Stimulated activated memory B cell treated with anti-CD40 and anti-IgM and Interleukin-4, amounts not matched to agents 10 μg/mL and 1 μg/mL and 100 μg/mL, for 72 hours (primary cell): ENCODE measurements around the gene TRIM52.

Source experiments
- ATAC-seq: fragments of 150-1000 bp; cut with Tn5 transposase; 2 replicates; pipeline ENCODE4 v1.10.0; 2021
- H3K27ac Mint-ChIP-seq: one replicate; pipeline ENCODE4 v1.8.0; 2022; ENCODE audit warnings: mild to moderate bottlenecking, mixed read lengths
- H3K27me3 Mint-ChIP-seq: one replicate; pipeline ENCODE4 v1.8.0; 2022; ENCODE audit warnings: mixed read lengths
- H3K36me3 Mint-ChIP-seq: one replicate; pipeline ENCODE4 v1.8.0; 2022; ENCODE audit warnings: mixed read lengths
- H3K4me1 Mint-ChIP-seq: one replicate; pipeline ENCODE4 v1.8.0; 2022; ENCODE audit warnings: mixed read lengths
- H3K4me3 Mint-ChIP-seq: one replicate; pipeline ENCODE4 v1.8.0; 2022; ENCODE audit warnings: mild to moderate bottlenecking, moderate library complexity, mixed read lengths
- H3K9me3 Mint-ChIP-seq: one replicate; pipeline ENCODE4 v1.8.0; 2022; ENCODE audit warnings: mixed read lengths

TRIM52 gene

DNA sequence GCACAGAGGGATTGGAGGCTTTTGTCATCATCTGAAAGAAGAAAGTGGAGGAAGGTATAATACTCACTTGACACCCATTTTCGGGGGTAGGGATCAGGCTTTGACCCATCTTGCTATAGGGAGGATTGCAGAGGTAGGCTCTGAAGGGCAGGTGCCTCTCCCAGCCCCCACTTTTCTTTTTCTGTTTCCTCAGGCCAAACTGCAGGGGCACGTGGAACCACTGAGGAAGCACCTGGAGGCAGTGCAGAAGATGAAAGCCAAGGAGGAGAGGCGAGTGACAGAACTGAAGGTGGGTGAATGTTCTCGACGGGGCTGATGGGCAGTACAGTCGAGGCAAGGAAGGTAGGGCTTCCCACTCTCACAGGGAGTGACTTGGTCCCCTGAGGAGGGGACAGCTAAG lies 30.4 kb downstream of the TRIM52 start:
- no peaks in the 10 kb centered on the region for H3K27me3 Mint-ChIP-seq
- peaks cover 53% of the 10 kb centered on the region for H3K36me3 Mint-ChIP-seq
- ATAC-seq = no peak
- H3K4me1 Mint-ChIP-seq = peaks cover 14% of the 10 kb centered on the region
- no peaks in the 10 kb centered on the region for H3K9me3 Mint-ChIP-seq
- H3K4me3 Mint-ChIP-seq = no peak overlapping the region
- H3K27ac Mint-ChIP-seq = no peak overlapping the region

GRCh38 chr5:181229996-181230395 lies 30.9 kb downstream of the TRIM52 start:
- no peaks in the 10 kb centered on the region for H3K9me3 Mint-ChIP-seq
- peak overlapping the region; percentile 20 for H3K27ac Mint-ChIP-seq
- H3K27me3 Mint-ChIP-seq = no peaks in the 10 kb centered on the region
- H3K4me3 Mint-ChIP-seq = no peak overlapping the region
- ATAC-seq = no peak
- peaks cover 20% of the 10 kb centered on the region for H3K4me1 Mint-ChIP-seq
- peaks cover 48% of the 10 kb centered on the region for H3K36me3 Mint-ChIP-seq

GRCh38 chr5:181224390-181225229 lies 36.3 kb downstream of the TRIM52 start:
- no peak for ATAC-seq
- H3K9me3 Mint-ChIP-seq = peaks cover 3% of the 10 kb centered on the region
- H3K4me1 Mint-ChIP-seq = peaks cover 54% of the 10 kb centered on the region
- H3K27me3 Mint-ChIP-seq = no peaks in the 10 kb centered on the region
- H3K36me3 Mint-ChIP-seq = peaks cover 6% of the 10 kb centered on the region
- peak overlapping the region; percentile 86 for H3K27ac Mint-ChIP-seq
- H3K4me3 Mint-ChIP-seq = peak overlapping the region; percentile 88

DNA sequence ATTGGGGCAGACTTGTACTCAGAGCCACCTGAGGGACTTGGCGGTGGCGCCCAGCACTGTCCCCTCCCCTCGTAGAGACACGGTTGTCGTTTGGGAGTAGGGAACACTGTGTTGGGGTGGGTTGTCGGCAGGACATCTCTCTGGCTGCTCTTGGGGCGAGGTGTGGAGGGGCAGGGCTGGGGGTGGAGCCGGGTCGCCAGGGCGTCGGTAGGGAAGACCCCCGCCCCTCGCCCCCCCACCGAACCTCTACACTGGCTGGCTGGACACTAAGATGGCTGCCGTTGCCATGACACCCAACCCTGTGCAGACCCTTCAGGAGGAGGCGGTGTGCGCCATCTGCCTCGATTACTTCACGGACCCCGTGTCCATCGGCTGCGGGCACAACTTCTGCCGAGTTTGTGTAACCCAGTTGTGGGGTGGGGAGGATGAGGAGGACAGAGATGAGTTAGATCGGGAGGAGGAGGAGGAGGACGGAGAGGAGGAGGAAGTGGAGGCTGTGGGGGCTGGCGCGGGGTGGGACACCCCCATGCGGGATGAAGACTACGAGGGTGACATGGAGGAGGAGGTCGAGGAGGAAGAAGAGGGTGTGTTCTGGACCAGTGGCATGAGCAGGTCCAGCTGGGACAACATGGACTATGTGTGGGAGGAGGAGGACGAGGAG lies 37.1 kb downstream of the TRIM52 start:
- peak overlapping the region; percentile 88 for H3K4me3 Mint-ChIP-seq
- peak; percentile 34 for ATAC-seq
- H3K27me3 Mint-ChIP-seq = no peaks in the 10 kb centered on the region
- H3K9me3 Mint-ChIP-seq = peaks cover 3% of the 10 kb centered on the region
- peaks cover 51% of the 10 kb centered on the region for H3K4me1 Mint-ChIP-seq
- H3K36me3 Mint-ChIP-seq = no peaks in the 10 kb centered on the region
- H3K27ac Mint-ChIP-seq = peak overlapping the region; percentile 86

- Mint-ChIP-seq H3K27ac (peak within 1 kb of the TSS; percentile 86), H3K4me1 (peaks cover 51% of the 10 kb centered on the region), H3K4me3 (peak within 1 kb of the TSS; percentile 88), H3K27me3 (no peaks in the 10 kb centered on the region), H3K9me3 (peaks cover 3% of the 10 kb centered on the region), H3K36me3 (no peaks in the 10 kb centered on the region)
- peak; percentile 89 for ATAC-seq
Measured at GRCh38 chr5:181223058-181223728, 37.8 kb downstream of the TRIM52 start, which contains the start of gene TRIM41. Gene TRIM41, plus strand, starts transcription at chr5:181223281. Its CDS starts 719 bp downstream, at chr5:181224000.

DNA sequence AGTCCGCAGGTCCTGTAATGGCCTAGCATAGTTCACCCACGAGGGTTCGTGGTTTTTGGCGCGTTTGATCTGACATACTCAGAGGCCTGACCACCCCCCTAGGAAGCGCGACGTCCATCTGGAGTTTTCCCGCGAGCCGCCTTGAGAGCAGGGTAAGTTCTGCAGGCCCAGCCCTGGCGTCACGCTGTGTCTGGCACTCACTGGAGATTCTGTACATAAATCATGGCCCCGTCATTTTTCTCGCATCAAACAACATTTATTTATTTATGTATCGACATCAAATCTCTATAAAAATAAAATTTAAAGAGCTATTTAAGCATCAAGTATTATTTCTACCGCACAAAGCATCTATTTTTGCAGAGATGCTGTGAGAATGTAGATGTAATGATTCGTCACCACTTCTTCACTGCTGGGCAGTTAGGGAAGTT lies 38.3 kb downstream of the TRIM52 start:
- Mint-ChIP-seq H3K36me3 (no peaks in the 10 kb centered on the region), H3K27ac (peak overlapping the region; percentile 86), H3K27me3 (no peaks in the 10 kb centered on the region), H3K9me3 (peaks cover 3% of the 10 kb centered on the region), H3K4me3 (peak overlapping the region; percentile 88), H3K4me1 (peaks cover 53% of the 10 kb centered on the region)
- ATAC-seq = no peak

DNA sequence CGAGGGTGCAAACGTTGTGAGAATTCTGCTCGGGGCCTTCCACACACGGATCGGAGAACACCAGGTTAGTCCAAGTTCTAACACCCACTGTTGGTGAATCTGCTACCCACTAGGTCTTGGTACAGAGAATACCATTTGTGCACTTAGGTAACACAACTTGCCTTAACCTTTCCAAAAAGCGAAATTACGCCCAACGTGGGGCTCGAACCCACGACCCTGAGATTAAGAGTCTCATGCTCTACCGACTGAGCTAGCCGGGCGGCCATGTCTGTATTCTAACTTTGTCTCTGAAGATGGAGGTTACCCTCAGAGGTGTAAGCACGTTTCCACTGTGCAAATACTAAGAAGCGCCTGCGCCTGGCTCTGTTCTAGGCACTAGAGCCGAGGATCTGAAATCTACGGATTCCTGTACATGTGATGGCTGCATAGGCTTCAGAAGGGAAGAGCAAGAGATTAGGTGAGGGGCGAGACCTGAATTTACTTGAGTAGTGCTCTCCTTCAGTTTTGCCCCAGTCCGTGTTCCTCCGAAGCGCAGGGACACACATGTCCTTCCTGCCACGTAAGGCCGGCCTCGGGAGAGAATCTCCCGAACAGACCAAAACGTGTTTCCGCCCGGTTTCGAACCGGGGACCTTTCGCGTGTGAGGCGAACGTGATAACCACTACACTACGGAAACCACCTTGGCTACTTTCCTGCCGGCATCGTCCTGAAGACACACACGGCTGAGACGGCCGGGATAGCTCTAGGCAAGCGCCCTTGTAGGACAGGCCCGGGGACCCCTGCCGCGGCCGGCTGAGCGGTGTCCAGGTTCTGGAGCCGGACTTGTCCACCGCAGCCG lies 38.9 kb downstream of the TRIM52 start:
- Mint-ChIP-seq H3K36me3 (no peaks in the 10 kb centered on the region), H3K27me3 (no peaks in the 10 kb centered on the region), H3K4me1 (peaks cover 57% of the 10 kb centered on the region), H3K4me3 (peak overlapping the region; percentile 88), H3K9me3 (peaks cover 3% of the 10 kb centered on the region), H3K27ac (peak overlapping the region; percentile 86)
- ATAC-seq = peak; percentile 56

- Mint-ChIP-seq H3K4me3 (peak overlapping the region; percentile 88), H3K27me3 (no peaks in the 10 kb centered on the region), H3K36me3 (no peaks in the 10 kb centered on the region), H3K9me3 (peaks cover 3% of the 10 kb centered on the region), H3K4me1 (peaks cover 62% of the 10 kb centered on the region), H3K27ac (peak overlapping the region; percentile 86)
- ATAC-seq = no peak
Measured at GRCh38 chr5:181221105-181221791, 39.7 kb downstream of the TRIM52 start.

DNA sequence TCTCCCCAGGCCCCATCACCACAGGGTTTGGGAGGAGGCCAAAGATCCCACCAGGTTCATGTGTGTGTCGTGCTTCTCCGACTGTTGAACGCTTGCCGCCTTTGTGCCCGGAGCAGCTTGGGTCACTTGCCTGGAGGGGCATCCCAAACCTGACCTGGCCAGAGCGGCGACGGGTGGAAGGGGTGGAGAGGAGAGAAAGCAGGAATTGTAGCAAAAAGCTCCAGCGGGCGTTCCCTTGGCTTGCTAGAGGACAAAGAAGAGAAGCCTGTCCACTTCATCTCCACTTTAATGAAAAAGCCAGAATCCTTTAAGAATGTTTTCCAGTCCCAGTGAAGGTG lies 40.8 kb downstream of the TRIM52 start:
- H3K9me3 Mint-ChIP-seq = peaks cover 3% of the 10 kb centered on the region
- no peaks in the 10 kb centered on the region for H3K36me3 Mint-ChIP-seq
- H3K27ac Mint-ChIP-seq = peak overlapping the region; percentile 29
- no peak for ATAC-seq
- no peaks in the 10 kb centered on the region for H3K27me3 Mint-ChIP-seq
- no peak overlapping the region for H3K4me3 Mint-ChIP-seq
- H3K4me1 Mint-ChIP-seq = peaks cover 57% of the 10 kb centered on the region

GRCh38 chr5:181219262-181220177 lies 41.4 kb downstream of the TRIM52 start:
- Mint-ChIP-seq H3K4me3 (peak overlapping the region; percentile 44), H3K27me3 (no peaks in the 10 kb centered on the region), H3K9me3 (peaks cover 3% of the 10 kb centered on the region), H3K36me3 (no peaks in the 10 kb centered on the region), H3K27ac (peak overlapping the region; percentile 29), H3K4me1 (peaks cover 51% of the 10 kb centered on the region)
- no peak for ATAC-seq

DNA sequence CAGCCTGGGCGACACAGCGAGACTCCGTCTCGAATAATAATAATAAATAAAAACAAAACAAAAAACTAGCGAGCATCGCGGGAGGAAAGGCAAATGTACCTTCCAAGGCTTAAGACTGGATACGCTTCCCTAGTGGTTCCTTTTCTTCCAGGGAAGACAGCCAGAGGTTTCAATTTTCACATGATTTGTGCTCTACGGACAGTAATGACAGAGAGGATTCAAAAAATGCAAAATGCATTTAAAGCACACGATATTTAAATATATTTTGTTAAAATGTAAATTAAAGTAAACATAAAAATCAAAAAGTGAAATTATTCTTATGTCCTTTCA lies 42.2 kb downstream of the TRIM52 start:
- Mint-ChIP-seq H3K4me1 (peaks cover 43% of the 10 kb centered on the region), H3K27me3 (no peaks in the 10 kb centered on the region), H3K9me3 (peaks cover 3% of the 10 kb centered on the region), H3K27ac (peak overlapping the region; percentile 62), H3K4me3 (peak overlapping the region; percentile 83), H3K36me3 (no peaks in the 10 kb centered on the region)
- ATAC-seq = no peak

- H3K36me3 Mint-ChIP-seq = no peaks in the 10 kb centered on the region
- peaks cover 3% of the 10 kb centered on the region for H3K9me3 Mint-ChIP-seq
- peak overlapping the region; percentile 62 for H3K27ac Mint-ChIP-seq
- H3K4me3 Mint-ChIP-seq = peak overlapping the region; percentile 83
- H3K4me1 Mint-ChIP-seq = peaks cover 40% of the 10 kb centered on the region
- no peaks in the 10 kb centered on the region for H3K27me3 Mint-ChIP-seq
- ATAC-seq = peak; percentile 62
Measured at GRCh38 chr5:181217803-181218062, 43.2 kb downstream of the TRIM52 start.

DNA sequence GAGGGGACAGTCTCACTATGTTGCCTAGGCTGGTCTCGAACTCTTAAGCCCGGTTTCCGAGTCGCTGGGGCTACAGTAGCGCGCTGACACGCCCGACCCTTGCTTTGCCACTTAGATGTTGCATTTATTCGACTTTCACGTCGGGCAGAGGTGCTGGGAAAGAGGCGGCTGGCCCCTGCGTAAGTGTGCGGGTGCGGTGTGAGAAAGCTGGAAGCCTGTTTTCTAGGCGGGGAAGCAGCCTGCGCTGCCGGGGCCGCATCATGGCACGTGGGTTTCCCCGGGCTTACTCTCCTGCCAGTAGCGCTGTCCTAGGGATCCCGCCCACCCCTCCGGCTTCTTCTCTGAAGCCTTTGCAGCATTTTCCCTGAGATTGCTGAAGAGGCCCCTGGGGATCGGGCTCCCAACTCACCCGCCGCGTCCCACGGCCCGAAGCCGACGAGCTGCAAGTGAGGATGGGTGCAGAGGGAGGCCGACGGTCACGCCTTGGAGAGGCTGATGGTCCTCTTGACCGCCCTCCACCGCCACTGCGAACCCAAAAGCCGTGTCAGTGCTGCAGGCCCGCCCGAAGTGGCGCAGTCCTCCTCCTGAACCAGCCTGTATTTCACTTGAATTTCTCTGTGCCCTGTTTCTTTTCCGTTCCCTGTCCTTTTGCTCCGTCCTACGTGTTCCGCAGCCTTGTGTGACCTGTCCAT lies 43.7 kb downstream of the TRIM52 start:
- no peaks in the 10 kb centered on the region for H3K27me3 Mint-ChIP-seq
- no peaks in the 10 kb centered on the region for H3K36me3 Mint-ChIP-seq
- peak overlapping the region; percentile 83 for H3K4me3 Mint-ChIP-seq
- H3K9me3 Mint-ChIP-seq = peaks cover 3% of the 10 kb centered on the region
- peaks cover 35% of the 10 kb centered on the region for H3K4me1 Mint-ChIP-seq
- ATAC-seq = peak; percentile 58
- H3K27ac Mint-ChIP-seq = peak overlapping the region; percentile 62
